Measurements from ENCODE around the gene STON1.
"Not testable (repeated sequence)": the region's sequence is repeated elsewhere in the genome, so short reads cannot be mapped to it uniquely, and the experiment has no call there.

The STON1 gene

GRCh38 chr2:48548840-48549239 is 18.9 kb downstream of the STON1 start:
- no peak for TF ChIP-seq CTCF (IDR thresholded peaks at IDR 0.05; ENCODE audit: low read depth, low read length)
- TF ChIP-seq EZH2phosphoT487 (IDR thresholded peaks at IDR 0.05; ENCODE audit: low read depth): no peak
- no peaks in the 10 kb centered on the region for H4K20me1 ChIP-seq (ENCODE audit: insufficient read depth, low read length)
- H3K79me2 ChIP-seq (ENCODE audit: low read length): no peaks in the 10 kb centered on the region
- H3K27ac ChIP-seq (ENCODE audit: low read length): no peak overlapping the region
- H3K9me3 ChIP-seq (ENCODE audit: insufficient read depth, low read length): no peaks in the 10 kb centered on the region
- H3K27me3 ChIP-seq (ENCODE audit: low read depth, low read length): no peaks in the 10 kb centered on the region
- H3K4me3 ChIP-seq (ENCODE audit: low read length): no peak overlapping the region
- H2AFZ ChIP-seq (ENCODE audit: low read depth, low read length): no peak overlapping the region
- no peaks in the 10 kb centered on the region for H3K4me1 ChIP-seq (ENCODE audit: low read length)
- H3K9ac ChIP-seq (ENCODE audit: low read length): no peak overlapping the region
- no peaks in the 10 kb centered on the region for H3K36me3 ChIP-seq (replicated peaks; ENCODE audit: low read depth, low read length)
- H3K4me2 ChIP-seq (ENCODE audit: low read length): no peak overlapping the region

- Histone ChIP-seq H3K79me2 (ENCODE audit: low read length) (no peaks in the 10 kb centered on the region), H3K4me1 (ENCODE audit: low read length) (no peaks in the 10 kb centered on the region), H2AFZ (ENCODE audit: low read depth, low read length) (no peak overlapping the region), H3K4me3 (ENCODE audit: low read length) (no peak overlapping the region), H3K9ac (ENCODE audit: low read length) (no peak overlapping the region), H3K27ac (ENCODE audit: low read length) (no peak overlapping the region), H4K20me1 (ENCODE audit: insufficient read depth, low read length) (no peaks in the 10 kb centered on the region), H3K4me2 (ENCODE audit: low read length) (no peak overlapping the region), H3K9me3 (ENCODE audit: insufficient read depth, low read length) (no peaks in the 10 kb centered on the region), H3K27me3 (ENCODE audit: low read depth, low read length) (no peaks in the 10 kb centered on the region), H3K36me3 (replicated peaks; ENCODE audit: low read depth, low read length) (no peaks in the 10 kb centered on the region)
- no peak for TF ChIP-seq CTCF (IDR thresholded peaks at IDR 0.05; ENCODE audit: low read depth, low read length)
- TF ChIP-seq EZH2phosphoT487 (IDR thresholded peaks at IDR 0.05; ENCODE audit: low read depth): no peak
Measured at GRCh38 chr2:48549972-48550371, 20.0 kb downstream of the STON1 start.

GRCh38 chr2:48551548-48551947 is 21.6 kb downstream of the STON1 start:
- TF ChIP-seq EZH2phosphoT487 (IDR thresholded peaks at IDR 0.05; ENCODE audit: low read depth): no peak
- no peak for TF ChIP-seq CTCF (IDR thresholded peaks at IDR 0.05; ENCODE audit: low read depth, low read length)
- Histone ChIP-seq H3K79me2 (ENCODE audit: low read length) (no peaks in the 10 kb centered on the region), H3K27me3 (ENCODE audit: low read depth, low read length) (no peaks in the 10 kb centered on the region), H3K9ac (ENCODE audit: low read length) (no peak overlapping the region), H3K4me3 (ENCODE audit: low read length) (no peak overlapping the region), H3K4me1 (ENCODE audit: low read length) (no peaks in the 10 kb centered on the region), H3K9me3 (ENCODE audit: insufficient read depth, low read length) (no peaks in the 10 kb centered on the region), H3K36me3 (replicated peaks; ENCODE audit: low read depth, low read length) (no peaks in the 10 kb centered on the region), H3K27ac (ENCODE audit: low read length) (no peak overlapping the region), H2AFZ (ENCODE audit: low read depth, low read length) (no peak overlapping the region), H3K4me2 (ENCODE audit: low read length) (no peak overlapping the region), H4K20me1 (ENCODE audit: insufficient read depth, low read length) (no peaks in the 10 kb centered on the region)

- H3K36me3 ChIP-seq (replicated peaks; ENCODE audit: low read depth, low read length); H4K20me1 ChIP-seq (ENCODE audit: insufficient read depth, low read length); H3K9me3 ChIP-seq (ENCODE audit: insufficient read depth, low read length); H2AFZ ChIP-seq (ENCODE audit: low read depth, low read length); H3K9ac ChIP-seq (ENCODE audit: low read length); H3K27ac ChIP-seq (ENCODE audit: low read length); H3K79me2 ChIP-seq (ENCODE audit: low read length); H3K27me3 ChIP-seq (ENCODE audit: low read depth, low read length); H3K4me1 ChIP-seq (ENCODE audit: low read length); H3K4me2 ChIP-seq (ENCODE audit: low read length); H3K4me3 ChIP-seq (ENCODE audit: low read length): not testable (repeated sequence)
Measured at GRCh38 chr2:48555071-48555470, 25.1 kb downstream of the STON1 start.

DNA sequence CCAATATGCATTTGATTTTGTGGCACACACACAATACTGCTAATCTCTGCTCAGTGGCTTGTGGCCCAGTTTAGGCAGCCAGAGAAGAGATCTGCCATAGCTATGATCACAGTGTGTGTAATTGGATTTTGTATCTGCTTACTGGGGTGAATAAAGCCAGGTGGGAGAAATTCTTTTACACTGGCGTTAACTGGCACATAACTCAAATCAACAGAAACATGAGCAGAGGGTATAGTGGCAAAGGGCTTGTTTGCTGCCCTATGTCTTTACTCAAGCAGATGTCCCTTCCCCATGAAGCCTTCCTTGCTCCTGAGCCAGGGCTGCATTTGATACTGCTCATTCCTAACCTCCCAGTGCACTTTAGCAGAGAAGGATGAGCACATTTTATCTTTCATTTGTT is 28.5 kb downstream of the STON1 start:
- Histone ChIP-seq H3K27ac (ENCODE audit: low read length) (no peak overlapping the region), H3K4me2 (ENCODE audit: low read length) (no peak overlapping the region), H3K4me1 (ENCODE audit: low read length) (no peaks in the 10 kb centered on the region), H4K20me1 (ENCODE audit: insufficient read depth, low read length) (no peaks in the 10 kb centered on the region), H2AFZ (ENCODE audit: low read depth, low read length) (no peak overlapping the region), H3K27me3 (ENCODE audit: low read depth, low read length) (no peaks in the 10 kb centered on the region), H3K4me3 (ENCODE audit: low read length) (no peak overlapping the region), H3K36me3 (replicated peaks; ENCODE audit: low read depth, low read length) (no peaks in the 10 kb centered on the region), H3K79me2 (ENCODE audit: low read length) (no peaks in the 10 kb centered on the region), H3K9me3 (ENCODE audit: insufficient read depth, low read length) (no peaks in the 10 kb centered on the region), H3K9ac (ENCODE audit: low read length) (no peak overlapping the region)
- TF ChIP-seq CTCF (IDR thresholded peaks at IDR 0.05; ENCODE audit: low read depth, low read length) (no peak), EZH2phosphoT487 (IDR thresholded peaks at IDR 0.05; ENCODE audit: low read depth) (no peak)
